Fibroblast of skin of back (primary cell): ENCODE measurements around the gene CALML6. TPM values are rescaled to one million over a fixed set of nuclear protein-coding genes. Genes with fewer than 3 reads are reported as not detected.
"Not testable (repeated sequence)": the region's sequence is repeated elsewhere in the genome, so short reads cannot be mapped to it uniquely, and the experiment has no call there.

Source experiments
- DNase-seq: peaks from one replicate; pipeline ENCODE4 v3.0.0-alpha.2; 2013
- polyA plus RNA-seq, 2 experiments: library from polyadenylated mRNA; unstranded; fragments of 120-200 nt; gene quantifications; one replicate each; pipeline ENCODE4 v1.2.1, GENCODE V29; 2013; ENCODE audit not compliant: insufficient read length in 2 of 2

CALML6 gene
- 0.75 TPM for polyA plus RNA-seq (2013, experiment 1 of 2; ENCODE audit: insufficient read length)
- polyA plus RNA-seq (2013, experiment 2 of 2; ENCODE audit: insufficient read length), result 0.52 TPM

- DNase-seq, result no peak
Measured at GRCh38 chr1:1914971-1915692, at the start of gene CALML6. CALML6 (plus strand) TSS chr1:1915260; CDS start chr1:1915281, 21 bp downstream.

GRCh38 chr1:1867164-1867563, 47.9 kb upstream of the CALML6 start:
- no peak for DNase-seq

- no peak for DNase-seq
Measured at GRCh38 chr1:1869469-1869868, 45.6 kb upstream of the CALML6 start.

GRCh38 chr1:1872329-1872994, 42.6 kb upstream of the CALML6 start:
- DNase-seq, result no peak

GRCh38 chr1:1873186-1873585, 41.9 kb upstream of the CALML6 start:
- no peak for DNase-seq

- no peak for DNase-seq
Measured at GRCh38 chr1:1874901-1875300, 40.2 kb upstream of the CALML6 start.

GRCh38 chr1:1875932-1876331, 39.1 kb upstream of the CALML6 start:
- no peak for DNase-seq

GRCh38 chr1:1876335-1876930, 38.6 kb upstream of the CALML6 start:
- DNase-seq, result peak; percentile 64

GRCh38 chr1:1877865-1878436, 37.1 kb upstream of the CALML6 start:
- no peak for DNase-seq

- DNase-seq, result no peak
Measured at GRCh38 chr1:1879942-1880341, 35.1 kb upstream of the CALML6 start.

- no peak for DNase-seq
Measured at GRCh38 chr1:1880617-1881312, 34.3 kb upstream of the CALML6 start.

GRCh38 chr1:1881727-1882126, 33.3 kb upstream of the CALML6 start:
- no peak for DNase-seq

- peak; percentile 40 for DNase-seq
Measured at GRCh38 chr1:1883092-1883873, 31.8 kb upstream of the CALML6 start.

- DNase-seq, result not testable (repeated sequence)
Measured at GRCh38 chr1:1883890-1884289, 31.2 kb upstream of the CALML6 start.

GRCh38 chr1:1889090-1889750, 25.8 kb upstream of the CALML6 start:
- no peak for DNase-seq

- DNase-seq, result peak; percentile 66
Measured at GRCh38 chr1:1889847-1890505, 25.1 kb upstream of the CALML6 start.

- DNase-seq, result peak; percentile 91
Measured at GRCh38 chr1:1890506-1891348, 24.3 kb upstream of the CALML6 start, which contains the start of gene GNB1. GNB1 (minus strand) TSS chr1:1891087; CDS start chr1:1825453, 65,634 bp downstream.

GRCh38 chr1:1891349-1892078, 23.5 kb upstream of the CALML6 start:
- peak; percentile 62 for DNase-seq
